Measurements from ENCODE around the gene SERGEF.

The SERGEF gene

GRCh38 chr11:17810041-17810440 lies 202.8 kb downstream of the SERGEF start:
- DNase-seq = no peak

- DNase-seq = no peak
These were observed 205.8 kb downstream of the SERGEF start for GRCh38 chr11:17807034-17807433.

- no peak for DNase-seq
These were observed 207.0 kb downstream of the SERGEF start for GRCh38 chr11:17805873-17806272.

GRCh38 chr11:17805043-17805442 lies 207.8 kb downstream of the SERGEF start:
- no peak for DNase-seq

- no peak for DNase-seq
These were observed 209.0 kb downstream of the SERGEF start for GRCh38 chr11:17803754-17804334.

GRCh38 chr11:17802491-17802890 lies 210.4 kb downstream of the SERGEF start:
- DNase-seq = no peak

- DNase-seq = no peak
These were observed 211.7 kb downstream of the SERGEF start for GRCh38 chr11:17801166-17801565.

GRCh38 chr11:17799147-17799546 lies 213.7 kb downstream of the SERGEF start:
- DNase-seq = no peak

GRCh38 chr11:17798716-17799115 lies 214.1 kb downstream of the SERGEF start:
- no peak for DNase-seq

GRCh38 chr11:17798253-17798652 lies 214.6 kb downstream of the SERGEF start:
- no peak for DNase-seq

GRCh38 chr11:17796154-17796553 lies 216.7 kb downstream of the SERGEF start:
- no peak for DNase-seq

- DNase-seq = no peak
These were observed 217.9 kb downstream of the SERGEF start for GRCh38 chr11:17794981-17795380.

GRCh38 chr11:17793642-17794170 lies 219.1 kb downstream of the SERGEF start:
- no peak for DNase-seq

GRCh38 chr11:17792161-17792560 lies 220.7 kb downstream of the SERGEF start:
- no peak for DNase-seq

- DNase-seq = no peak
These were observed 221.7 kb downstream of the SERGEF start for GRCh38 chr11:17791144-17791543.

GRCh38 chr11:17790453-17790852 lies 222.4 kb downstream of the SERGEF start:
- no peak for DNase-seq

- no peak for DNase-seq
These were observed 224.8 kb downstream of the SERGEF start for GRCh38 chr11:17788084-17788483.

- no peak for DNase-seq
These were observed 225.9 kb downstream of the SERGEF start for GRCh38 chr11:17786824-17787525.

- DNase-seq = no peak
These were observed 229.0 kb downstream of the SERGEF start for GRCh38 chr11:17783878-17784277.

- DNase-seq = no peak
These were observed 230.1 kb downstream of the SERGEF start for GRCh38 chr11:17782603-17783337.

GRCh38 chr11:17782145-17782544 lies 230.7 kb downstream of the SERGEF start:
- no peak for DNase-seq

GRCh38 chr11:17781626-17782025 lies 231.2 kb downstream of the SERGEF start:
- DNase-seq = no peak

GRCh38 chr11:17781221-17781620 lies 231.6 kb downstream of the SERGEF start:
- no peak for DNase-seq

- no peak for DNase-seq
These were observed 232.2 kb downstream of the SERGEF start for GRCh38 chr11:17780668-17781067.

Measured in stimulated activated naive CD4-positive, alpha-beta T cell (primary cell).